GM12801 (cell line): Measurements from ENCODE around the gene PFN3.

Experiments
- TF ChIP-seq, protein P1 (sequence below): IDR thresholded peaks from one replicate; pipeline ENCODE4 v1.5.1; 2011; ENCODE audit warnings: control low read depth; ENCODE audit not compliant: insufficient read length; ENCODE audit errors: extremely low read depth

PFN3 gene

DNA sequence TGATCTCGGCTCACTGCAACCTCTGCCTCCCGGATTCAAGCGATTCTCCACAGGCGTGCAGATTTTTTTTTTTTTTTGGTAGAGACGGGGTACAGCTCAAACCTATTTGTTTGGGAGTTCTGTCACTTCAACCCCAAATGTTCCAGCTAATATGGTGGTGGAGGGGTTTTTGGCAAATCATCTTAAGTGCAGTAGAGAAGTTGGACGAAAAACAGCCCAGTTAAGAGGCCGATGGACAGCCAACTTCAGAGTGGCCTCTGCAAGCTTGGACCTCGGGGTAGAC is 45.4 kb upstream of the PFN3 start:
- TF ChIP-seq, protein P1, sequence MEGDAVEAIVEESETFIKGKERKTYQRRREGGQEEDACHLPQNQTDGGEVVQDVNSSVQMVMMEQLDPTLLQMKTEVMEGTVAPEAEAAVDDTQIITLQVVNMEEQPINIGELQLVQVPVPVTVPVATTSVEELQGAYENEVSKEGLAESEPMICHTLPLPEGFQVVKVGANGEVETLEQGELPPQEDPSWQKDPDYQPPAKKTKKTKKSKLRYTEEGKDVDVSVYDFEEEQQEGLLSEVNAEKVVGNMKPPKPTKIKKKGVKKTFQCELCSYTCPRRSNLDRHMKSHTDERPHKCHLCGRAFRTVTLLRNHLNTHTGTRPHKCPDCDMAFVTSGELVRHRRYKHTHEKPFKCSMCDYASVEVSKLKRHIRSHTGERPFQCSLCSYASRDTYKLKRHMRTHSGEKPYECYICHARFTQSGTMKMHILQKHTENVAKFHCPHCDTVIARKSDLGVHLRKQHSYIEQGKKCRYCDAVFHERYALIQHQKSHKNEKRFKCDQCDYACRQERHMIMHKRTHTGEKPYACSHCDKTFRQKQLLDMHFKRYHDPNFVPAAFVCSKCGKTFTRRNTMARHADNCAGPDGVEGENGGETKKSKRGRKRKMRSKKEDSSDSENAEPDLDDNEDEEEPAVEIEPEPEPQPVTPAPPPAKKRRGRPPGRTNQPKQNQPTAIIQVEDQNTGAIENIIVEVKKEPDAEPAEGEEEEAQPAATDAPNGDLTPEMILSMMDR: no peak

DNA sequence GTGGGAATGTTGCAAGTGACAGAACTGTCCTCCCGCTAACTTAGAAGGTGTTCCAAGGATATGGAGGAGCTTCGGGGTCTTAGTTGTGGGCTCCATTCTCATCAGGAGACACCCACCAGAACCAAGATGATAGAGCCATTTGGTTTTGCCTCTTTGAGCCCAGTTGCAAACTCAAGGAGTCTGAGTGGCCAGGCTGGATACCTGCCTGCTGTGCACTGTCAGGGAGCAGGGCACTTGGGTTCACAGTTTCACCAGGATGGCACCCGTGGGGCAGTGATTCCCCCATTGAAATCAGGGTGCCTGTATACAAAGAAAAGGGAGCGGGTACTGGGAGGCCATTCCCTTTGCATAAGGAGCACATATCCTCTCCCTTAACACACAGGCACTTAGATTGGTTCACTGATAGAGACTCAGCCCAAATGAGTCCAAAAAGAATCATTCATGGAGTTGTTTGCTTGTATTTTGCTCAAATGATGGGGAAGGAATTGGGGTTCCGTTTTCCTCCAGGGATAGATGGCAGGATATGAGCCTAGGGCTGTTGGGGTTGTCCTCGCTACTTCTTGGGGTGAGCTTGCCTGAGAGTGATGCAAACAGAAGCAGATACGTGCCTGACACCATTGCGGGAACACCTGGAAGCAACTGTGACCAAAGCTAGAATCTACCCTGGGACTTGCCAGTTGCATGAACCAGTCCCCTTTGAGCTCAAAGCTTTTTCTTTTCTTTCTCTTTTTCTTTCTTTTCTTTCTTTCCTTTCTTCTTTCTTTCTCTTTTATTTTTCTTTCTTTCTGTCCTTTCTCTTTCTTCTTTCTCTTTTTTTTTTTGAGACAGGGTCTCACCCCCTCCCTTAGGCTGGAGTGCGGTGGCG is 44.8 kb upstream of the PFN3 start:
- TF ChIP-seq, protein P1: no peak

DNA sequence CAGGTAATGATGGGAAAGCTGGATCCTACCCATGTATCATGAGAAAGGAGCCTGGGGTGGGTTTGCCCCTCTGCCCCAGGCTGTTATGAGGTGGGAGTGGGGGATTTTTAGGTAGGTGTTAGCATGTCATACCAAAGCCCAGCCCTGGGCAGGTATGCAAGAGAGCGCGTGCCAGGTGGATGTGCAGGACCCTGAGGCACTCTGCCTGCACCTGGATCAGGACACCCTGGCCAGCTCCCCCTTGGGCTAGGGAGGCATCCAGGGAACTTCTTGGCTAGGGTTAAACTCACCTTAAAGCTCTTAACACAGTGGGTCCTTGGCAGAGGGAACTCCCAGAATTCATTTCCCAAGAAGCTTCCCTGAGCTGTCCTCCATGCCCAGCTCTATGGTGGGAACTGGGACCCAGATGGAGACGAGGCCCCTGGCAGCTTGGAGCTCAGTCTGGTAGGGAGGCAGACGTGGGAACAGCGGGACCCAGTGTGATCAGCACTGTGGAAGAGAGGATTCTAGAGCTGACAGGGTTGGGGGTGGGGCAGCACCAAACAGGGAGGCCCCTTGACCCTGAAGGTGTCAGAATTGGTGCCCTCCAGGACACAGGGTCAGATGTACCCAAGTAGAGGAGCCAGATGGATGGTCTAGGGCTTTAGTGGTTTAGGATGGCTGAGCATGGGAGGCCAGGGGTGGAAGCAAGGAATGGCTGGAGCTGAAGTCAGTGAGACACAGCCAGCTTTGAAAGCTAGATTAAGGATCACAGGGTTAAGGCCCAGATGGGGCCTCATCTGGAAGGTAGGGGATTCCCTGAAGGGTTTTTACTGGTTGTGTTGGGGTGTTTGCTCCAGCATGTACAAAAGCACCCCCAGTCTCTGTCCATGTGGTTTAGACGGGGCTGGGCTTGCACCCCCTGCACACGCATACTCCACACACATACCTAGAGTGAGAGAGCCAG is 43.9 kb upstream of the PFN3 start:
- TF ChIP-seq, protein P1: no peak

DNA sequence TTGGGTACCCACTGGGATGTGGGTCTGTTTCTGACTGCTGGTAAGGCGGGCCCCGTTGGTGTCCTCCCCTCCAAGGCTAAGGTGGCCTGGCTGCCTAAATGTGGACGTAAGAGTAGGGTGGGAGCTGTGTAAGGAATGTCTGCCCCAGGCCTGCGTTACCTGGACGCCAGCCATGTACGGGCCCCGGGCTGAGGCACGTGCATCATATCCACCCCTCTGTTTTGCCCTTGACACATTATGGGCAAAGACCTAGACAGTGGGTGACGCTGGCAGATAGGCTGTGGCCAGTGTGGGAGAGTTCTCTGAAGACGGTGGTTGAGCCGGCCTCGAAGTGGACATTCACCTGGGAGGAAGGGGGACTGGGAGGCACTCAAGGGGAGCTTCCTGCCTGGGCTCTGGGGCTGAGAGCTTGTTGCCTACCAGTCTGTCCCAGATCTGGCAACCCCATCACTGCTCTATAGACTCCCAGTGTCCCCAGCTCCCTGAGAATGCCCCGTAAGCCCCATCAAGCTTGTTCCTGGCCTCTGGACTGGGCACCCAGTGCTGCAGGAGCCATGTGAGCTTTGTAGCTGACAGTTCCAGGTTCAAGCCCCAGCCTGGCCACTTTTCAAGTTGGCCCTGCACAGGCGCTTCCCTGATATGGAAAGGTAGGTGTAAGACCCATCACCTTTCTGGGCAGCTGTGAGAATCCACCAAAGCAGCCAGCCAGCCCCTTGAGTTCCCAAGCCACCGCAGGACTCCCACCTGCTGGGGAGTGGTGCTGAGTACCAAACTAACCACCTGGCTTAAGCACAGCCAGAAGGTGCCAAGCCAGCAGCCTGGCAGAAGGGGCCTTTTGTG is 42.9 kb upstream of the PFN3 start:
- TF ChIP-seq, protein P1: no peak

DNA sequence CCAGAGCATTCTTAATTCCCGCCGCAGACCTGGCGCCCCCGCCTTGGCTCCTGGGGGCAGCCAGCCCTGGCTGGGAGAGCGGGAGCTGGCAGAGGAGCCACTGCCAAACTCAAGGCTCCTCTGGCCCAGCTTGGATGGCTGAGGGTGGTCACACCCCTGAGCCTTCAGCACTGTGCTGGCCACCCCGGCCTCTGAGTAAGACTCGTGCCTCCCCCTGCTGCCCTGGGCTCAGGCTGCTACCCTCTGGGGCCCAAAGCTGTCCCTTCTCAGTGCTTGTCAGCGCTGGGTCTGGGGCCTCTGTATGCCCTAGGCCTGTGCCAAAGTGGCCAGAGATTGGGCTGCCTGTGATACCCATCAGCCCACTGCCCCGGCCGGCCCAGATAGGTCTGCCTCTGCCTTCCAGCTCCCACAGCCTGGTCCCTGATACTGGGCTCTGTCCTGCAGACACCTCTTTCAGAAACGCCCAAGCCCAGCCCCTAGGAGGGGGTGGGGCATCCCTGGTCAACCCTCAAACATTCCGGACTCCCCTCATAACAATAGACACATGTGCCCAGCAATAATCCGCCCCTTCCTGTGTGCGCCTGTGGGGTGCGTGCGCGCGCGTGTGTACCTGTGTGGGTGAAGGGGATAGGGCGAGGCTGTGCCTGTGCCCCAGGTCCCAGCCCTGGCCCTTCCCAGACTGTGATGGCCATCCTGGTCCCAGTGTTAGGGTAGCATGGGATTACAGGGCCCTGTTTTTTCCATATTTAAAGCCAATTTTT is 41.8 kb upstream of the PFN3 start:
- TF ChIP-seq, protein P1: no peak

DNA sequence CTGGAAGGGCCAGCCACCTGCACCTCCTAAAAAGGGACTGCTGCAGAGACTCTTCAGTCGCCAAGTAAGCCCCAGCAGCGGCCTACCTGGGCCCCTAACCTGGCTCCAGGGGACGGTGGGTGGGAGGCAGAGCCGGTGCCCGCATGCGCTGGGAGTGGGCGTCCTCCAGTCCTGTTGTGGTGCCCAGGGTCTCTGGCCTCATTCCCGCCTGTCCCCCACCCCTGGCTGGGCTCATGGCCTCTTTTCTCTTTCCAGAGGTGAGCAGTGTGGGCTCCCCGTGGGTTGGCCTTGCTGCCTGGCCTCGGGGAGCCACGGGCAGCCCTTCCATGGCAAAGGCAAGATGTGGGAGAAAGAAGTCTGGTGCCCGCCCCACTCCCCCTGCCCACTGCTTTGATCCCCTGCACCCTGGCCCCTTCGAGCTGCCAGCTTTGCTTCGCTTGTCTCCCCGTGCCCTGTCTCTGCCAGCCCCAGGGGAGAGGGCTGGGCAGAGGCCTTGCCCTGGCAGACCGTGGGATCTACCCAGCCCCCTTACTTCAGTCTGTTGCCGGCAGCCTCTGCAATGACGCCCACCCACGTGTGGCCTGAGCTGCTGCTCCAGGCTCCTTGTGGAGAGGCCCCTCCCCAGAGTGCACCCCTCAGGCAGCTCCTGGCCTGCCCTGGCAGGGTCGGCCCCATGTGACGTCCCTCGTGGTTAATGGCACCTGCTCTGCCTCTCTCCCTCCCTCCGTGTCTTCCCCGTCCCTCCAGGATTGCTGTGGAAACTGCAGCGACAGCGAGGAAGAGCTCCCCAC is 40.7 kb upstream of the PFN3 start:
- TF ChIP-seq, protein P1: no peak
